Measurements from ENCODE around the gene TRPC3.

TRPC3 gene

GRCh38 chr4:121960818-121961217 lies 9.0 kb upstream of the TRPC3 start:
- H3K9me3 ChIP-seq (ENCODE audit: control insufficient read depth, insufficient read depth, low read depth, low read length): no peaks in the 10 kb centered on the region
- H3K27ac ChIP-seq (ENCODE audit: extremely low read depth, low read depth, low read length): no peak overlapping the region
- no peaks in the 10 kb centered on the region for H3K36me3 ChIP-seq (ENCODE audit: control insufficient read depth in 2 of 2, insufficient read depth in 1 of 2, low read length in 2 of 2)
- CTCF ChIA-PET: interaction anchor here (1.1 kb wide), 1 partner anchor 10 kb away, joined by 4 read pairs; no protein-coding TSS in a partner anchor
- no peak for TF ChIP-seq ZBTB44 (tag by site-specific recombination; IDR thresholded peaks at IDR 0.05)
- no peak for TF ChIP-seq ZNF302 (tag by site-specific recombination; IDR thresholded peaks at IDR 0.05; ENCODE audit: low read depth)
- TF ChIP-seq SETDB1 (IDR thresholded peaks at IDR 0.05; ENCODE audit: insufficient read length, low read length): no peak
- no peak for TF ChIP-seq ZBTB6 (tag by site-specific recombination; IDR thresholded peaks at IDR 0.05)
- TF ChIP-seq ZFP69B (tag by site-specific recombination; IDR thresholded peaks at IDR 0.05): no peak
- TF ChIP-seq ZNF677 (tag by site-specific recombination; IDR thresholded peaks at IDR 0.05): no peak
- TF ChIP-seq ZNF660 (tag by site-specific recombination; IDR thresholded peaks at IDR 0.05): no peak
- TF ChIP-seq ZNF560 (tag by site-specific recombination; IDR thresholded peaks at IDR 0.05; ENCODE audit: borderline replicate concordance): no peak
- TF ChIP-seq ZSCAN4 (tag by site-specific recombination; IDR thresholded peaks at IDR 0.05): no peak
- TF ChIP-seq ZNF707 (tag by site-specific recombination; IDR thresholded peaks at IDR 0.05): no peak
- TF ChIP-seq ZNF621 (tag by site-specific recombination; IDR thresholded peaks at IDR 0.05): no peak
- no peak for TF ChIP-seq ZNF350 (tag by site-specific recombination; IDR thresholded peaks at IDR 0.05)
- H3K4me1 ChIP-seq (ENCODE audit: control insufficient read depth, insufficient read depth, low read length): no peaks in the 10 kb centered on the region
- POLR2A ChIA-PET: no interaction called here
- H3K4me3 ChIP-seq (ENCODE audit: low read depth, low read length): no peak overlapping the region

GRCh38 chr4:121958777-121959176 lies 6.9 kb upstream of the TRPC3 start:
- CTCF ChIA-PET: no interaction called here
- Histone ChIP-seq H3K4me1 (ENCODE audit: control insufficient read depth, insufficient read depth, low read length) (no peaks in the 10 kb centered on the region), H3K9me3 (ENCODE audit: control insufficient read depth, insufficient read depth, low read depth, low read length) (no peaks in the 10 kb centered on the region), H3K4me3 (ENCODE audit: low read depth, low read length) (no peak overlapping the region), H3K27ac (ENCODE audit: extremely low read depth, low read depth, low read length) (no peak overlapping the region), H3K36me3 (ENCODE audit: control insufficient read depth in 2 of 2, insufficient read depth in 1 of 2, low read length in 2 of 2) (no peaks in the 10 kb centered on the region)
- TF ChIP-seq ZNF138 (tag by site-specific recombination; IDR thresholded peaks at IDR 0.05; ENCODE audit: borderline replicate concordance): no peak
- TF ChIP-seq ZNF548 (tag by site-specific recombination; IDR thresholded peaks at IDR 0.05): no peak
- TF ChIP-seq ZNF530 (tag by site-specific recombination; IDR thresholded peaks at IDR 0.05; ENCODE audit: low read depth): no peak
- no peak for TF ChIP-seq ZNF184 (tag by site-specific recombination; IDR thresholded peaks at IDR 0.05)
- TF ChIP-seq ZNF366 (tag by site-specific recombination; conservative IDR thresholded peaks at IDR 0.05): no peak
- TF ChIP-seq OVOL3 (tag by site-specific recombination; IDR thresholded peaks at IDR 0.05): no peak
- TF ChIP-seq ZNF280C (tag by site-specific recombination; IDR thresholded peaks at IDR 0.05): no peak
- TF ChIP-seq ZNF155 (tag by site-specific recombination; IDR thresholded peaks at IDR 0.05): no peak
- TF ChIP-seq ZBTB11 (tag by site-specific recombination; conservative IDR thresholded peaks at IDR 0.05; ENCODE audit: low read depth): no peak
- TF ChIP-seq ZNF426 (tag by site-specific recombination; IDR thresholded peaks at IDR 0.05): no peak
- POLR2A ChIA-PET: no interaction called here
